Measurements from ENCODE around the gene GREB1L.
"Not testable (repeated sequence)": the region's sequence is repeated elsewhere in the genome, so short reads cannot be mapped to it uniquely, and the experiment has no call there.

The GREB1L gene

DNA sequence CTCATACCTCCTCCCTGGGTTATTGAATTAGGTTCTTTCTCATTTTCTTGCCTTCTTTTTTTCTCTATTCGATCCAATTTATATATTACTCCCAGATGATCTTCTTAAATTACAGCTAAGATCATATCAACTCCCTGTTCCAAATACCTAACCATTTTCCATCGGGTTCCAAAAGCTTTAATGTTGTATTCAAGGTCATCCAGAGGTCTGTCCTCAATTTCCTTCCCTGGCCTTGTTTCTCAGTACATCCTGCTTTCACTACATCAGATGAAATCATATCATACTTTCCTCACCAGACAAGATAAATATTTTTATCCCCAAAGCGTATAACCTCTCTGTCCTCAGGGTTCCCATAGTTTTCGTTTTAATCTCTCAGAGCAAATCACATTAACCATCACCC is 36.3 kb upstream of the GREB1L start:
- Histone ChIP-seq H3K9me3 (ENCODE audit: control extremely low read depth in 1 of 5, control insufficient read depth in 4 of 5, insufficient read depth in 2 of 5, low read depth in 1 of 5, low read length in 4 of 5) (no peaks in the 10 kb centered on the region), H3K36me3 (ENCODE audit: control insufficient read depth in 4 of 4, insufficient read depth in 4 of 4, low read length in 3 of 4) (no peaks in the 10 kb centered on the region), H3K4me3 (ENCODE audit: control insufficient read depth in 1 of 7, extremely low read depth in 1 of 7, insufficient read depth in 4 of 7, low read depth in 2 of 7, low read length in 6 of 7) (no peak overlapping the region), H3K27me3 (replicated peaks in 2 of 5; ENCODE audit: control insufficient read depth in 4 of 5, insufficient read depth in 5 of 5, low read length in 4 of 5) (peaks cover 0 to 4% (median 2%) of the 10 kb centered on the region in 5 experiments), H3K27ac (ENCODE audit: insufficient read depth in 1 of 2, low read depth in 1 of 2, low read length in 2 of 2, poor library complexity in 1 of 2, severe bottlenecking in 2 of 2) (no peak overlapping the region), H3K4me1 (ENCODE audit: control extremely low read depth in 1 of 4, control insufficient read depth in 4 of 4, insufficient read depth in 4 of 4, low read length in 3 of 4) (no peaks in the 10 kb centered on the region)
- ChIA-PET POLR2A (no interaction called here), CTCF (no interaction called here)
- WGBS (ENCODE audit: insufficient coverage): 87% methylated on average over 4 of the region's 4 CpGs
- no peak for DNase-seq

DNA sequence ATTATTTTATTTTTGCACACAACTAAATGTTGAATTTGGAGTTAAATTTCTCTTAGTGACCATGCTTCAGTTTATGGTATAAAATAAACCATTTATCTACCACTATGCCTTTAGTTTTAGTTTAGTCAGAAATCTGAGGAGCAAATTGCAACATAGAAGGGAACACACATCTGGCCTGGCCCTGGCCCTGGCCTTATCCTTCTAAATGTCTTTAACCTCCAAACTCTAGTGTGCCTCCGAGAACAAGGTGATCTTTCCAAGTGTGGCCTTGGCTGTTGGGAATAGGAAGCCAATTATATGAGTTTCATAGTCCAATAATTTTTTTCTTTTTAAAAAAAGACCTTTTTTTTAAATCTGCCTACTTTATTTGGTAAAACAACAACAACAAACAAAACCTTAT is 31.8 kb upstream of the GREB1L start:
- Histone ChIP-seq H3K27me3 (replicated peaks in 2 of 5; ENCODE audit: control insufficient read depth in 4 of 5, insufficient read depth in 5 of 5, low read length in 4 of 5) (peaks cover 0 to 2% (median 0%) of the 10 kb centered on the region in 5 experiments), H3K27ac (ENCODE audit: insufficient read depth in 1 of 2, low read depth in 1 of 2, low read length in 2 of 2, poor library complexity in 1 of 2, severe bottlenecking in 2 of 2) (no peak overlapping the region), H3K9me3 (ENCODE audit: control extremely low read depth in 1 of 5, control insufficient read depth in 4 of 5, insufficient read depth in 2 of 5, low read depth in 1 of 5, low read length in 4 of 5) (no peaks in the 10 kb centered on the region), H3K4me3 (ENCODE audit: control insufficient read depth in 1 of 7, extremely low read depth in 1 of 7, insufficient read depth in 4 of 7, low read depth in 2 of 7, low read length in 6 of 7) (no peak overlapping the region), H3K36me3 (ENCODE audit: control insufficient read depth in 4 of 4, insufficient read depth in 4 of 4, low read length in 3 of 4) (no peaks in the 10 kb centered on the region), H3K4me1 (ENCODE audit: control extremely low read depth in 1 of 4, control insufficient read depth in 4 of 4, insufficient read depth in 4 of 4, low read length in 3 of 4) (no peaks in the 10 kb centered on the region)
- no peak for DNase-seq
- CTCF ChIA-PET: interaction anchor here (1.1 kb wide), 1 partner anchor 15 kb away, joined by 4 read pairs; no protein-coding TSS in a partner anchor
- POLR2A ChIA-PET: no interaction called here
- WGBS (ENCODE audit: insufficient coverage): no CpG with 5 or more reads among the region's 1 CpG

DNA sequence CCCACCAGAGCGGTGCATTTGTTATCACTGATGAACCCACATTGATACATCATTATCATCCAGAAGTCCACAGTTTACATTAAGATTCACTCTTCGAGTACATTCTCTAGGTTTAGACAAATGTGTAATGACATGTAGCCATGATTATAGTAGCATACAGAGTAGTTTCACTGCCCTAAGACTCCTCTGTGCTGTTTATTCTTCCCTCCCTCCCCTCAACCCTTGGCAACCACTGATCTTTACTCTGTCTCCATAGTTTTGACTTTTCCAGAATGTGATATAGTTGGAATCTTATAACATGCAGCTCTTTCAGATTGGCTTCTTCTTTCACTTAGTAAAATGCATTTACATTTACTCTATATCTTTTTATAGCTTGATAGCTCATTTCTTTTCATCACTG is 31.2 kb upstream of the GREB1L start:
- 100% methylated on average over 1 of the region's 2 CpGs for WGBS (ENCODE audit: insufficient coverage)
- no peak for DNase-seq
- no peaks in the 10 kb centered on the region for H3K4me1 ChIP-seq (ENCODE audit: control extremely low read depth in 1 of 4, control insufficient read depth in 4 of 4, insufficient read depth in 4 of 4, low read length in 3 of 4)
- POLR2A ChIA-PET: no interaction called here
- H3K36me3 ChIP-seq (ENCODE audit: control insufficient read depth in 4 of 4, insufficient read depth in 4 of 4, low read length in 3 of 4): no peaks in the 10 kb centered on the region
- peaks cover 0 to 2% (median 0%) of the 10 kb centered on the region in 5 experiments for H3K27me3 ChIP-seq (replicated peaks in 2 of 5; ENCODE audit: control insufficient read depth in 4 of 5, insufficient read depth in 5 of 5, low read length in 4 of 5)
- H3K9me3 ChIP-seq (ENCODE audit: control extremely low read depth in 1 of 5, control insufficient read depth in 4 of 5, insufficient read depth in 2 of 5, low read depth in 1 of 5, low read length in 4 of 5): no peaks in the 10 kb centered on the region
- H3K27ac ChIP-seq (ENCODE audit: insufficient read depth in 1 of 2, low read depth in 1 of 2, low read length in 2 of 2, poor library complexity in 1 of 2, severe bottlenecking in 2 of 2): no peak overlapping the region
- CTCF ChIA-PET: no interaction called here
- H3K4me3 ChIP-seq (ENCODE audit: control insufficient read depth in 1 of 7, extremely low read depth in 1 of 7, insufficient read depth in 4 of 7, low read depth in 2 of 7, low read length in 6 of 7): no peak overlapping the region

DNA sequence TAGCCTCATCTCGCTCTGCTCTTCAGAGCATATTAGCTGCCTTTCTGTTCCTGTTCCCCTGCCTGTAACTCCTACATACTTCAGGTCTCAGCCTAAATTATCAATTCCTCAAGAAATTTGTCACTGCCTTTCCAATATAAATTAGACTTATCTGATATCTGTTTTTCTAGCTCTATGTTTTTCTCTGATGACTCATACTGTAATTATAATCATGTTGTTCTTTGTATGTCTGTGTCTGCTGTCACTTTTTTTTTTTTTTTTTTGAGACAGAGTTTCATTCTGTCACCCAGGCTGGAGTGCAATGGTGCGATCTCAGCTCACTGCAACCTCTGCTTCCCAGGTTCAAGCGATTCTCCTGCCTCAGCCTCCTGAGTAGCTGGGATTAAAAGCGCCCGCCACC is 27.6 kb upstream of the GREB1L start:
- H3K36me3 ChIP-seq (ENCODE audit: control insufficient read depth in 4 of 4, insufficient read depth in 4 of 4, low read length in 3 of 4); H3K27me3 ChIP-seq (replicated peaks in 2 of 5; ENCODE audit: control insufficient read depth in 4 of 5, insufficient read depth in 5 of 5, low read length in 4 of 5); H3K4me1 ChIP-seq (ENCODE audit: control extremely low read depth in 1 of 4, control insufficient read depth in 4 of 4, insufficient read depth in 4 of 4, low read length in 3 of 4); H3K9me3 ChIP-seq (ENCODE audit: control extremely low read depth in 1 of 5, control insufficient read depth in 4 of 5, insufficient read depth in 2 of 5, low read depth in 1 of 5, low read length in 4 of 5); H3K27ac ChIP-seq (ENCODE audit: insufficient read depth in 1 of 2, low read depth in 1 of 2, low read length in 2 of 2, poor library complexity in 1 of 2, severe bottlenecking in 2 of 2); DNase-seq; POLR2A ChIA-PET; H3K4me3 ChIP-seq (ENCODE audit: control insufficient read depth in 1 of 7, extremely low read depth in 1 of 7, insufficient read depth in 4 of 7, low read depth in 2 of 7, low read length in 6 of 7): not testable (repeated sequence)
- CTCF ChIA-PET: interaction anchor here (1.0 kb wide), 1 partner anchor 231 kb away, joined by 3 read pairs; no protein-coding TSS in a partner anchor
- 90% methylated on average over 2 of the region's 5 CpGs for WGBS (ENCODE audit: insufficient coverage)

DNA sequence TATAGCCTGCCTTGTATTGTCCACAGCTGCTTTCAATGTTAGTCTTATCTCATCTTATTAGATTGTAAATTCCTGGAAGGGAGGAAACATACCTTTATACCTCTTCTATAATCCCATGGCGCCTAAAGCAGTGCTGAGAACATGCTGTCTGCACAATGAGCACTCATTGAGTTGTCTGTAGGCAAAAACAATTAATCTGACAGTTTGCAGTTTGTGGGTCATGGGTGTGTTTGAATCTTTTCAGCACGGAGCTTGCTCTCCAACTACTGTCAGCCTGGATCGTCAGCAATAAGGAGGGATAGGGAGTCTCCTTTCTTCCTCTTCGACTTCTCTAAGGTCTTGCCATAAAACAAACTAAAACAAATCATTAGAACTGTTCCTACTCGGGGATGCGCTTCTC is 26.5 kb upstream of the GREB1L start:
- no peak for DNase-seq
- WGBS (ENCODE audit: insufficient coverage): no CpG with 5 or more reads among the region's 6 CpGs
- no peaks in the 10 kb centered on the region for H3K36me3 ChIP-seq (ENCODE audit: control insufficient read depth in 4 of 4, insufficient read depth in 4 of 4, low read length in 3 of 4)
- no peak overlapping the region for H3K4me3 ChIP-seq (ENCODE audit: control insufficient read depth in 1 of 7, extremely low read depth in 1 of 7, insufficient read depth in 4 of 7, low read depth in 2 of 7, low read length in 6 of 7)
- H3K9me3 ChIP-seq (ENCODE audit: control extremely low read depth in 1 of 5, control insufficient read depth in 4 of 5, insufficient read depth in 2 of 5, low read depth in 1 of 5, low read length in 4 of 5): no peaks in the 10 kb centered on the region
- H3K27me3 ChIP-seq (replicated peaks in 2 of 5; ENCODE audit: control insufficient read depth in 4 of 5, insufficient read depth in 5 of 5, low read length in 4 of 5): no peaks in the 10 kb centered on the region
- CTCF ChIA-PET: interaction anchor here (1.1 to 2.1 kb wide), 2 partner anchors 10 to 20 kb away, joined by 3 to 5 read pairs; no protein-coding TSS in a partner anchor
- no peak overlapping the region for H3K27ac ChIP-seq (ENCODE audit: insufficient read depth in 1 of 2, low read depth in 1 of 2, low read length in 2 of 2, poor library complexity in 1 of 2, severe bottlenecking in 2 of 2)
- POLR2A ChIA-PET: no interaction called here
- no peaks in the 10 kb centered on the region for H3K4me1 ChIP-seq (ENCODE audit: control extremely low read depth in 1 of 4, control insufficient read depth in 4 of 4, insufficient read depth in 4 of 4, low read length in 3 of 4)

DNA sequence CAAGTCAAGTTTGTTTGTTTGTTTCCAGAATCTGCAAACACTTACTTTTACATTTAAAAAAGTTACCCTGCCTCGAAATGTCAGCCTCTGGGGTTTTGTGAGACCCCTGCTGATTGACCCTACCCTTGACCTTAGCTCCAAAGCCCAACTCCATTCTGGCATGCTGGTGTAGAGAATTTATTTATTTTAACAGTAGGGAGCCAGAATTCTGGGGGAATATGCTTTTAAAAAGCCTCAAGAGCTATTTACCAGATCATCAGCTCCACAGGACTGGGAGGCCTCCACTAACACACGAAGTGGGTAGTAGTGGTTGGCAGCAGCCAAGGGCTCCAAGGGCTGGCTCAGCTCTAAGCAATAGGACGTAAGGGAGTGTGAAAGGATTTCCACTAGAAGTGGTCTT is 23.2 kb upstream of the GREB1L start:
- Histone ChIP-seq H3K27ac (ENCODE audit: insufficient read depth in 1 of 2, low read depth in 1 of 2, low read length in 2 of 2, poor library complexity in 1 of 2, severe bottlenecking in 2 of 2) (no peak overlapping the region), H3K4me1 (ENCODE audit: control extremely low read depth in 1 of 4, control insufficient read depth in 4 of 4, insufficient read depth in 4 of 4, low read length in 3 of 4) (no peaks in the 10 kb centered on the region), H3K36me3 (ENCODE audit: control insufficient read depth in 4 of 4, insufficient read depth in 4 of 4, low read length in 3 of 4) (no peaks in the 10 kb centered on the region), H3K27me3 (replicated peaks in 2 of 5; ENCODE audit: control insufficient read depth in 4 of 5, insufficient read depth in 5 of 5, low read length in 4 of 5) (no peaks in the 10 kb centered on the region), H3K4me3 (ENCODE audit: control insufficient read depth in 1 of 7, extremely low read depth in 1 of 7, insufficient read depth in 4 of 7, low read depth in 2 of 7, low read length in 6 of 7) (no peak overlapping the region), H3K9me3 (ENCODE audit: control extremely low read depth in 1 of 5, control insufficient read depth in 4 of 5, insufficient read depth in 2 of 5, low read depth in 1 of 5, low read length in 4 of 5) (no peaks in the 10 kb centered on the region)
- DNase-seq: no peak
- CTCF ChIA-PET: no interaction called here
- WGBS (ENCODE audit: insufficient coverage): 94% methylated on average over 2 of the region's 3 CpGs
- POLR2A ChIA-PET: no interaction called here

DNA sequence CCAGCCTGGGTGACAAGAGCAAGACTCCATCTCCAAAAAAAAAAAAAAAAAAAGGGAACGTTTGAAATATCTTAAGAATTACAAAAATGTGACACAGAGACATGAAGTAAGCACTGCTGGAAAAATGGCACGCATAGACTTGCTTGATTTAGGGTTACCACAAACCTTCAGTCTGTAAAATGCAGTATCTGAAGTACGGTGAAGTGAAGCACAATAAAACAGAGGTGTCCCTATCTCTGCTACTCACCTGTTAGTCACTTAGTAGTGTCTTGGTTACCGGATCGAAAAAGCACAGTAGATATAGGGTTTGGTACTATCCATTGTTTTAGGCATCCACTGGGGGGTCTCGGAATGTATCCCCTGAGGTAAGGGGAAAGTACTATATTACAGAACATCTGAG is 11.6 kb upstream of the GREB1L start:
- WGBS (ENCODE audit: insufficient coverage): 89% methylated on average over 4 of the region's 6 CpGs
- Histone ChIP-seq H3K9me3 (ENCODE audit: control extremely low read depth in 1 of 5, control insufficient read depth in 4 of 5, insufficient read depth in 2 of 5, low read depth in 1 of 5, low read length in 4 of 5) (peaks cover 0 to 2% (median 0%) of the 10 kb centered on the region in 5 experiments), H3K27ac (ENCODE audit: insufficient read depth in 1 of 2, low read depth in 1 of 2, low read length in 2 of 2, poor library complexity in 1 of 2, severe bottlenecking in 2 of 2) (no peak overlapping the region), H3K4me3 (ENCODE audit: control insufficient read depth in 1 of 7, extremely low read depth in 1 of 7, insufficient read depth in 4 of 7, low read depth in 2 of 7, low read length in 6 of 7) (no peak overlapping the region), H3K36me3 (ENCODE audit: control insufficient read depth in 4 of 4, insufficient read depth in 4 of 4, low read length in 3 of 4) (no peaks in the 10 kb centered on the region), H3K4me1 (ENCODE audit: control extremely low read depth in 1 of 4, control insufficient read depth in 4 of 4, insufficient read depth in 4 of 4, low read length in 3 of 4) (no peaks in the 10 kb centered on the region), H3K27me3 (replicated peaks in 2 of 5; ENCODE audit: control insufficient read depth in 4 of 5, insufficient read depth in 5 of 5, low read length in 4 of 5) (peaks cover 0 to 2% (median 0%) of the 10 kb centered on the region in 5 experiments)
- no peak for DNase-seq
- ChIA-PET POLR2A (no interaction called here), CTCF (no interaction called here)
